ENCODE measurements around the gene CHRNA7.

DNA sequence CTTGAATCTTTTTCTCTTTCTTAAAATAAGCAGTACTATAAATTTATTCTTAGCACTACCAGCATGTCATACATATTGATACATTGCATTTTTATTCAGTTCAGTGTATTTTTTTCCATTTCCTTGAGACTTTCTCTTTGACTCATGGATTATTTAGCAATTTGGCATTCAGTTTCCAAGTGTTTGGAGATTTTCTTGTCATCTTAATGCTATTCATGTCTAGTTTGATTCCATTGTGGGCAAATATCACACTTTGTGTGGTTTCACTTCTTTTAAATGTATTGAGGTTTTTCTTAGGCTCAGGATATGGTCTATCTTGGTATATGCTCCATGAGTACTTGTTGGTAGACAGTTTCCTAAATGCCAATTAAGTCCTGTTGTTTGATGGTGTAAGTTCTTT, 99.5 kb downstream of the CHRNA7 start:
- TF ChIP-seq JUN (CRISPR knock-in tag; IDR thresholded peaks at IDR 0.05) (no peak), MAX (CRISPR knock-in tag; IDR thresholded peaks at IDR 0.05) (no peak), ZNF121 (CRISPR knock-in tag; IDR thresholded peaks at IDR 0.05) (no peak), CREB1 (CRISPR knock-in tag; IDR thresholded peaks at IDR 0.05) (no peak), ATF2 (CRISPR knock-in tag; IDR thresholded peaks at IDR 0.05; ENCODE audit: borderline replicate concordance, low read depth) (no peak), USF1 (CRISPR knock-in tag; IDR thresholded peaks at IDR 0.05) (no peak), USF2 (CRISPR knock-in tag; IDR thresholded peaks at IDR 0.05) (no peak), TCF7 (CRISPR knock-in tag; IDR thresholded peaks at IDR 0.05; ENCODE audit: low read depth) (no peak), ZNF423 (CRISPR knock-in tag; IDR thresholded peaks at IDR 0.05) (no peak), ZNF416 (CRISPR knock-in tag; IDR thresholded peaks at IDR 0.05) (no peak)
- TF ChIP-seq, protein P1, sequence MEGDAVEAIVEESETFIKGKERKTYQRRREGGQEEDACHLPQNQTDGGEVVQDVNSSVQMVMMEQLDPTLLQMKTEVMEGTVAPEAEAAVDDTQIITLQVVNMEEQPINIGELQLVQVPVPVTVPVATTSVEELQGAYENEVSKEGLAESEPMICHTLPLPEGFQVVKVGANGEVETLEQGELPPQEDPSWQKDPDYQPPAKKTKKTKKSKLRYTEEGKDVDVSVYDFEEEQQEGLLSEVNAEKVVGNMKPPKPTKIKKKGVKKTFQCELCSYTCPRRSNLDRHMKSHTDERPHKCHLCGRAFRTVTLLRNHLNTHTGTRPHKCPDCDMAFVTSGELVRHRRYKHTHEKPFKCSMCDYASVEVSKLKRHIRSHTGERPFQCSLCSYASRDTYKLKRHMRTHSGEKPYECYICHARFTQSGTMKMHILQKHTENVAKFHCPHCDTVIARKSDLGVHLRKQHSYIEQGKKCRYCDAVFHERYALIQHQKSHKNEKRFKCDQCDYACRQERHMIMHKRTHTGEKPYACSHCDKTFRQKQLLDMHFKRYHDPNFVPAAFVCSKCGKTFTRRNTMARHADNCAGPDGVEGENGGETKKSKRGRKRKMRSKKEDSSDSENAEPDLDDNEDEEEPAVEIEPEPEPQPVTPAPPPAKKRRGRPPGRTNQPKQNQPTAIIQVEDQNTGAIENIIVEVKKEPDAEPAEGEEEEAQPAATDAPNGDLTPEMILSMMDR (IDR thresholded peaks at IDR 0.05) = no peak
- TF ChIP-seq, protein P2, sequence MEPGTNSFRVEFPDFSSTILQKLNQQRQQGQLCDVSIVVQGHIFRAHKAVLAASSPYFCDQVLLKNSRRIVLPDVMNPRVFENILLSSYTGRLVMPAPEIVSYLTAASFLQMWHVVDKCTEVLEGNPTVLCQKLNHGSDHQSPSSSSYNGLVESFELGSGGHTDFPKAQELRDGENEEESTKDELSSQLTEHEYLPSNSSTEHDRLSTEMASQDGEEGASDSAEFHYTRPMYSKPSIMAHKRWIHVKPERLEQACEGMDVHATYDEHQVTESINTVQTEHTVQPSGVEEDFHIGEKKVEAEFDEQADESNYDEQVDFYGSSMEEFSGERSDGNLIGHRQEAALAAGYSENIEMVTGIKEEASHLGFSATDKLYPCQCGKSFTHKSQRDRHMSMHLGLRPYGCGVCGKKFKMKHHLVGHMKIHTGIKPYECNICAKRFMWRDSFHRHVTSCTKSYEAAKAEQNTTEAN (CRISPR knock-in tag; IDR thresholded peaks at IDR 0.05) = no peak
- TF ChIP-seq, protein P3, sequence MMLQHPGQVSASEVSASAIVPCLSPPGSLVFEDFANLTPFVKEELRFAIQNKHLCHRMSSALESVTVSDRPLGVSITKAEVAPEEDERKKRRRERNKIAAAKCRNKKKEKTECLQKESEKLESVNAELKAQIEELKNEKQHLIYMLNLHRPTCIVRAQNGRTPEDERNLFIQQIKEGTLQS (CRISPR knock-in tag; conservative IDR thresholded peaks at IDR 0.05) = no peak
